SK-N-MC (cell line): ENCODE results near the gene MACROD2.

Experiments
- EZH2 ChIP-seq: fragments of 200-600 bp; sonication (generic); IDR thresholded peaks from one replicate; pipeline ENCODE4 v1.6.1; 2017; ENCODE audit warnings: antibody characterized with exemption
- POLR2AphosphoS5 ChIP-seq: IDR thresholded peaks from 2 replicates; pipeline ENCODE4 v1.6.1; 2012; ENCODE audit warnings: mild to moderate bottlenecking, low read depth, low read length, borderline replicate concordance

DNA sequence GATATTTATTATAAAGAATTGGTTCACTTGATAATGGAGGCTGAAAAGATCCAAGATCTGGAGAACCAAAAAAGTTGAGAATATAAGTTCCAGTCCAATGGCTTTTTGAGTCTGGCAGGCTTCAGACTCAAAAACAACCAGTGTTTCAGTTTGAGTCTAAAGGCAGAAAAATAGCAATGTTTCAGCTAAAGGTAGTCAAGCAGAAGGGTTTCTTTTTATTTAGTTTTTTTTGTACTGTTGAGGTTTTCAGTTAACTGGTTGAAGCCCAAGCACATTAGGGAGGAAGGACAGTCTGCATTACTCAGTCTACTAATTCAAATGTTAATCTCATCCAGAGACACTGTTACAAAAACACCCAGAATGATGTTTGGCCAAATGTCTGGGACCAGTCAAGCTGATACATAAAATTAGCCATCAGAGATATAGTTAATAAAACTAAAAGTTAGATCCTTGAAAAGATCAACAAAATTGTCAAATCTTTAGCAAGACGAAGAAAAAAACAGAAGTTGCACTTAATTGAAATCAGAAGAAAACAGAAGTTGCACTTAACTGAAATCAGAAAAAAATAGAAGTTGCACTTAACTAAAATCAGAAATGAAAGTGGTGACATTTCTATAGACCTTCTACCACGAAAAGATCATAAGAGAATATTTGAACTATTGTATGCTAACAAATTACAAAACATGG, 1322.4 kb downstream of the MACROD2 start:
- TF ChIP-seq POLR2AphosphoS5 (no peak), EZH2 (no peak)
